ENCODE data around the gene RHOBTB1.

DNA sequence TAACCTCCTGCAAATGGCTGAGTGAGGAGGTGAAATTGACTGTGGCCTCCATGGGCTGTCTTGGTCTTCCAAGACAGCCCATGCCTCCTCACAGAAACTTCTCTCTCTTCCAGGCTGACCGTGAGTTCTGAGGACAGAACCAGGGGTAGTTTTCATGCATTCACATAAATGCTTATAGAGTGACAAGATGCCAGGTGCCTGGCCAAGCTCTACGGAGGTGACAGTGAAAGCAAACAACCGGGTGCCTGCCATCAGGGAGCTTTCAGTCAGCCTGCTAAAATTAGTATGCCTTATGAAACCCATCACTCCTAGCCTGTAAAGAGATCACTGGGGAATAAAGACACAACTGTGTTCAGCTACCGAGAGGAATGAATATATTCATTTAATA is 919 bp upstream of the RHOBTB1 start:
- TF ChIP-seq, protein P1, sequence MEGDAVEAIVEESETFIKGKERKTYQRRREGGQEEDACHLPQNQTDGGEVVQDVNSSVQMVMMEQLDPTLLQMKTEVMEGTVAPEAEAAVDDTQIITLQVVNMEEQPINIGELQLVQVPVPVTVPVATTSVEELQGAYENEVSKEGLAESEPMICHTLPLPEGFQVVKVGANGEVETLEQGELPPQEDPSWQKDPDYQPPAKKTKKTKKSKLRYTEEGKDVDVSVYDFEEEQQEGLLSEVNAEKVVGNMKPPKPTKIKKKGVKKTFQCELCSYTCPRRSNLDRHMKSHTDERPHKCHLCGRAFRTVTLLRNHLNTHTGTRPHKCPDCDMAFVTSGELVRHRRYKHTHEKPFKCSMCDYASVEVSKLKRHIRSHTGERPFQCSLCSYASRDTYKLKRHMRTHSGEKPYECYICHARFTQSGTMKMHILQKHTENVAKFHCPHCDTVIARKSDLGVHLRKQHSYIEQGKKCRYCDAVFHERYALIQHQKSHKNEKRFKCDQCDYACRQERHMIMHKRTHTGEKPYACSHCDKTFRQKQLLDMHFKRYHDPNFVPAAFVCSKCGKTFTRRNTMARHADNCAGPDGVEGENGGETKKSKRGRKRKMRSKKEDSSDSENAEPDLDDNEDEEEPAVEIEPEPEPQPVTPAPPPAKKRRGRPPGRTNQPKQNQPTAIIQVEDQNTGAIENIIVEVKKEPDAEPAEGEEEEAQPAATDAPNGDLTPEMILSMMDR (IDR thresholded peaks at IDR 0.05; ENCODE audit: low read length) = no peak
- no peak for TF ChIP-seq EZH2 (IDR thresholded peaks at IDR 0.05; ENCODE audit: borderline replicate concordance, low read length)

Data from OCI-LY1 (cell line).